ENCODE results near the gene GDF10.

DNA sequence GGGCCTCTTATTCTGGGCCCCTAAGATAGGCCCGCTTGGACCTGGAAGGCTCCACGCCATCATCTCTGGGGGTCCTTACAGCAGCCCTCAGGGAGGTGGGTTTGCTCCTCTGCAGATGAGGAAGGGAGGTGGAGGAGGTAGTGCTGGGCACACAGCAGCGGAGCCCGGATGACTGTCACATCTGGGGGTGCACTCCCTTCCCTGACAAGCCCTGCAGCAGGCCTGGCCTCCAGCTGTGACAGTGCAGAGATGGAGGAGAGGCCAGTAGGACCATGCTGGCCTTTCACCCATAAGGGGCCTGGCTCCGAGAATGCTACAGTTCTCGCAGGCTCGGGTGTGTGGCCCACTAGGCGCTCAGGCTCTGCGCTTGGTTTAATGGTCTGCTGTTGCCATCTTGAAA is 31.5 kb downstream of the GDF10 start:
- TF ChIP-seq, protein P1, sequence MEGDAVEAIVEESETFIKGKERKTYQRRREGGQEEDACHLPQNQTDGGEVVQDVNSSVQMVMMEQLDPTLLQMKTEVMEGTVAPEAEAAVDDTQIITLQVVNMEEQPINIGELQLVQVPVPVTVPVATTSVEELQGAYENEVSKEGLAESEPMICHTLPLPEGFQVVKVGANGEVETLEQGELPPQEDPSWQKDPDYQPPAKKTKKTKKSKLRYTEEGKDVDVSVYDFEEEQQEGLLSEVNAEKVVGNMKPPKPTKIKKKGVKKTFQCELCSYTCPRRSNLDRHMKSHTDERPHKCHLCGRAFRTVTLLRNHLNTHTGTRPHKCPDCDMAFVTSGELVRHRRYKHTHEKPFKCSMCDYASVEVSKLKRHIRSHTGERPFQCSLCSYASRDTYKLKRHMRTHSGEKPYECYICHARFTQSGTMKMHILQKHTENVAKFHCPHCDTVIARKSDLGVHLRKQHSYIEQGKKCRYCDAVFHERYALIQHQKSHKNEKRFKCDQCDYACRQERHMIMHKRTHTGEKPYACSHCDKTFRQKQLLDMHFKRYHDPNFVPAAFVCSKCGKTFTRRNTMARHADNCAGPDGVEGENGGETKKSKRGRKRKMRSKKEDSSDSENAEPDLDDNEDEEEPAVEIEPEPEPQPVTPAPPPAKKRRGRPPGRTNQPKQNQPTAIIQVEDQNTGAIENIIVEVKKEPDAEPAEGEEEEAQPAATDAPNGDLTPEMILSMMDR (IDR thresholded peaks at IDR 0.05 in 8 of 11, conservative IDR thresholded peaks at IDR 0.05 in 3 of 11): no peak
- no peak for TF ChIP-seq POLR2A (IDR thresholded peaks at IDR 0.05)
